ENCODE measurements around the gene SAAL1.
"Not testable (repeated sequence)": the region's sequence is repeated elsewhere in the genome, so short reads cannot be mapped to it uniquely, and the experiment has no call there.

Gene SAAL1

GRCh38 chr11:18105802-18106574 lies at the start of gene SAAL1:
Gene SAAL1, minus strand, starts transcription at chr11:18106082. Its CDS starts 41 bp downstream, at chr11:18106041.
- DNase-seq, result peak; percentile 64

- DNase-seq, result no peak
These were observed 45.7 kb upstream of the SAAL1 start for GRCh38 chr11:18151581-18151980.

GRCh38 chr11:18145837-18146236 lies 40.0 kb upstream of the SAAL1 start:
- DNase-seq, result no peak

GRCh38 chr11:18145025-18145424 lies 39.1 kb upstream of the SAAL1 start:
- DNase-seq, result no peak

GRCh38 chr11:18144243-18144642 lies 38.4 kb upstream of the SAAL1 start:
- no peak for DNase-seq

- no peak for DNase-seq
These were observed 34.3 kb upstream of the SAAL1 start for GRCh38 chr11:18140145-18140544.

- no peak for DNase-seq
These were observed 31.4 kb upstream of the SAAL1 start for GRCh38 chr11:18137186-18137800.

- DNase-seq, result no peak
These were observed 29.4 kb upstream of the SAAL1 start for GRCh38 chr11:18135308-18135707.

GRCh38 chr11:18132341-18132740 lies 26.5 kb upstream of the SAAL1 start, which contains the start of gene MRGPRX3:
Gene MRGPRX3, plus strand, starts transcription at chr11:18132571. Its CDS starts 4,632 bp downstream, at chr11:18137203.
- no peak for DNase-seq

GRCh38 chr11:18131115-18131514 lies 25.2 kb upstream of the SAAL1 start:
- not testable (repeated sequence) for DNase-seq

GRCh38 chr11:18121331-18121828 lies 15.5 kb upstream of the SAAL1 start:
- not testable (repeated sequence) for DNase-seq

- DNase-seq, result peak; percentile 42
These were observed 9.7 kb upstream of the SAAL1 start for GRCh38 chr11:18115360-18116127.

GRCh38 chr11:18111005-18111404 lies 5.1 kb upstream of the SAAL1 start:
- DNase-seq, result no peak

GRCh38 chr11:18108254-18108653 lies 2.4 kb upstream of the SAAL1 start:
- DNase-seq, result no peak

GRCh38 chr11:18106688-18107087 lies 806 bp upstream of the SAAL1 start:
- DNase-seq, result no peak

GRCh38 chr11:18105086-18105801 lies 638 bp downstream of the SAAL1 start:
- DNase-seq, result no peak

- DNase-seq, result no peak
These were observed 4.8 kb downstream of the SAAL1 start for GRCh38 chr11:18100926-18101656.

- DNase-seq, result no peak
These were observed 11.9 kb downstream of the SAAL1 start for GRCh38 chr11:18093959-18094358.

- no peak for DNase-seq
These were observed 14.2 kb downstream of the SAAL1 start for GRCh38 chr11:18091731-18092130.

- DNase-seq, result no peak
These were observed 16.9 kb downstream of the SAAL1 start for GRCh38 chr11:18088966-18089365.

GRCh38 chr11:18088366-18088765 lies 17.5 kb downstream of the SAAL1 start:
- DNase-seq, result no peak

- peak; percentile 0 for DNase-seq
These were observed 24.3 kb downstream of the SAAL1 start for GRCh38 chr11:18081551-18081950.
